GM12873 (cell line): ENCODE results near the gene SPATA1.

ENCODE experiments used
- CTCF ChIP-seq: IDR thresholded peaks from 2 replicates; pipeline ENCODE4 v1.5.1; 2012; ENCODE audit warnings: low read depth, mild to moderate bottlenecking, moderate library complexity, low read length, control low read depth; ENCODE audit not compliant: insufficient read depth; ENCODE audit errors: missing control alignments

SPATA1 gene

GRCh38 chr1:84598846-84599741 lies 92.9 kb downstream of the SPATA1 start:
- no peak for TF ChIP-seq CTCF

- TF ChIP-seq CTCF: no peak
Measured at GRCh38 chr1:84600796-84601195, 94.6 kb downstream of the SPATA1 start.

- no peak for TF ChIP-seq CTCF
Measured at GRCh38 chr1:84603223-84603622, 97.0 kb downstream of the SPATA1 start.

GRCh38 chr1:84603941-84604830 lies 98.0 kb downstream of the SPATA1 start:
- TF ChIP-seq CTCF: peak; percentile 14

GRCh38 chr1:84605157-84605556 lies 99.0 kb downstream of the SPATA1 start:
- no peak for TF ChIP-seq CTCF

- TF ChIP-seq CTCF: no peak
Measured at GRCh38 chr1:84606977-84607376, 100.8 kb downstream of the SPATA1 start.

GRCh38 chr1:84611091-84611490 lies 104.9 kb downstream of the SPATA1 start:
- no peak for TF ChIP-seq CTCF
